HG02763 (cell line): Measurements from ENCODE around the gene TREX2.
A peak's percentile ranks its signal among the peaks of the same experiment; 100 is the strongest.

Experiments
- ATAC-seq: cut with Tn5 transposase; IDR thresholded peaks from one replicate; pipeline ENCODE4 v1.9.1; 2021; ENCODE audit warnings: mild to moderate bottlenecking, moderate library complexity; ENCODE audit not compliant: unreplicated experiment

The TREX2 gene

DNA sequence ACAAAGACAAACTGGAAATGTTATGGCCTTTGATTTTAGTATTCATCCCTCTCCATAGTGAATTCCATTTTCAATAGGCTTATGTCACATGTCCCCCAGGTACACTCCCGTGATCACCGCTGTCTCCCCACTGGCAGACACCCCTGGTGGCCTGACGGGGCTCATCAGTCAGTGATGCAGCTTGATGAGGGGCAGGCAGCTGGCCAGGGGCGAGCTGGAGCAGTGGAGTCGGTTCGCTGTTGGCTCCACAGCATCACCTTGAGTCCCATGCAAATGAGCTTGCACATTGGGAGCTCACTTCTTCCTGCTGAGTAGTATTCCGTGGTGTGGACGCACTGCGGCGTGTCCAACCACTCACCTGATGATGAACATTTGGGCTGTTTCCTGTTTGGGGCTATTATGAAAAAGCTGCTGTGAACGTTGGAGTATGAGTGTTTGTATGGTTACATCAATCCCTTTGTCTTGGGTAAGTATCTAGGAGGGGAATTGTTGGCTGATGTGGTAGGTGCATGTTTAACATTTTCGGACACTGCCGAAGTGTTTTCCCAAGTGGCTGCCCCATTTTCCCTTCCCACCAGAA lies 5.2 kb downstream of the TREX2 start:
- no peak for ATAC-seq

GRCh38 chrX:153439977-153440376 lies 5.9 kb downstream of the TREX2 start:
- no peak for ATAC-seq

- no peak for ATAC-seq
Measured at GRCh38 chrX:153438532-153438931, 7.3 kb downstream of the TREX2 start.

GRCh38 chrX:153435845-153436244 lies 10.0 kb downstream of the TREX2 start:
- ATAC-seq, result no peak

DNA sequence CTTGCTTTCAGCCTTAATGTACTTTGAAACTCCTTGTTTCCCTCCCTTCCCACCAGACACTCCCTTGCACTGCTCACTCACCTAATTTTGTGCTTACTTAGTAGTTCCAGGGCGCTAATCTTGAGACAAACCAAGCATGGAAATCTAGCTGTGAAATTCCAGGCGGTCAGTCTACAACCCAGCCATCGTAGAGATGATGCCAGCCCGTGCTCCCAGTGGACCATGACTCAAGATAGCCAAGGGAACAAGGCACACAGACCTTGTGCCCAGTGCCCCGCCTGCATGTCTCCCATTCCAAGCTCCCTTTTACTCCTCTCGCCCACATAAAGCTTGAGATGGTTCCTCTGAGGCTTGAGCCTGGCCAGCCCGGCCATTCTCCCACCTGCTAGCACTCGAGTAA lies 11.1 kb downstream of the TREX2 start:
- no peak for ATAC-seq

DNA sequence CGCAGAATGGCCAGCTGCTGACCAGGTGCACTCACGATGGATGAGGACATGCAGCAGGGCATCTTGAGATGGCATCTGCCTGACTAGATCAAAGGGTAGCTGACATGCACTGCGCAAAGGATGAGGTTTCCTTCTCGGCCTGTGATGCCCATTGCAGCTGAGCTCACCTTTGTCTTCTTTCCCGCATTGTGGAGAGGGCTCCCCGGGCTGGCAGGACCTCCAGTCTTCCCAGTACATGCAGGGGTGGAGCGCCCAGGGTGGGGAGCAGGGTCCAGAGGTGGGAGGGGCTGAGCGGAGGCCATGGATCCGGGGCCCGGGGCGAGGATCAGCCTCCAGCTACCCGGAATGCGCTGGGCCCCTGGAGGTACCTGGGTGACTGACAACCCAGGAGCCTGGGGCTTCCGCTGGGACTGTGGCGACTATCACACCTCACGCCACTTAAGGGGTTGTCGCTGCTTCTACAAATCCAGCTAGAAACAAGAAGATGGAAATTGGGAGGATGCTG lies 12.0 kb downstream of the TREX2 start:
- ATAC-seq, result no peak

- no peak for ATAC-seq
Measured at GRCh38 chrX:153433161-153433680, 12.6 kb downstream of the TREX2 start.

GRCh38 chrX:153430796-153431195 lies 15.1 kb downstream of the TREX2 start:
- ATAC-seq, result no peak

GRCh38 chrX:153426204-153426603 lies 19.7 kb downstream of the TREX2 start:
- no peak for ATAC-seq

- ATAC-seq, result no peak
Measured at GRCh38 chrX:153423652-153424051, 22.2 kb downstream of the TREX2 start.

DNA sequence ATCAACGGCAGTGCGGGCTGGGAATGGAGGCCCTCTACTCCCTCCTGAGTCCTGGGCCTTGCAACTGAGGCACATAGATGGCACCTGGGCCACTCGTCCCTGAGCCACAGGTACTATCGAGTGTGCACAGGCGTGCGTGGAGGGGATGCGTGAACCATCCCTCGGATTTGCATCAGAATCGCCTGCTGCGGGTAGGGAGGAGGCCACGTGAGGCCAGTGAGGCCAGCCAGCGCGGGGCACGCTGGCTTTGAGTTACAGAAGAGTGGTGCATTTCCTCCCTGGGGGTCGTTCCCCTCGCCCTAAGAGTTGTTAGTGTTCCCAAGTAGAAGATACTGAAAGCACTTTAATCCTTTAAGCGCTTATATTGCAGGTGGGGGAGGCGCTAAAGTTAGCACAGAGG lies 24.0 kb downstream of the TREX2 start:
- ATAC-seq, result no peak

DNA sequence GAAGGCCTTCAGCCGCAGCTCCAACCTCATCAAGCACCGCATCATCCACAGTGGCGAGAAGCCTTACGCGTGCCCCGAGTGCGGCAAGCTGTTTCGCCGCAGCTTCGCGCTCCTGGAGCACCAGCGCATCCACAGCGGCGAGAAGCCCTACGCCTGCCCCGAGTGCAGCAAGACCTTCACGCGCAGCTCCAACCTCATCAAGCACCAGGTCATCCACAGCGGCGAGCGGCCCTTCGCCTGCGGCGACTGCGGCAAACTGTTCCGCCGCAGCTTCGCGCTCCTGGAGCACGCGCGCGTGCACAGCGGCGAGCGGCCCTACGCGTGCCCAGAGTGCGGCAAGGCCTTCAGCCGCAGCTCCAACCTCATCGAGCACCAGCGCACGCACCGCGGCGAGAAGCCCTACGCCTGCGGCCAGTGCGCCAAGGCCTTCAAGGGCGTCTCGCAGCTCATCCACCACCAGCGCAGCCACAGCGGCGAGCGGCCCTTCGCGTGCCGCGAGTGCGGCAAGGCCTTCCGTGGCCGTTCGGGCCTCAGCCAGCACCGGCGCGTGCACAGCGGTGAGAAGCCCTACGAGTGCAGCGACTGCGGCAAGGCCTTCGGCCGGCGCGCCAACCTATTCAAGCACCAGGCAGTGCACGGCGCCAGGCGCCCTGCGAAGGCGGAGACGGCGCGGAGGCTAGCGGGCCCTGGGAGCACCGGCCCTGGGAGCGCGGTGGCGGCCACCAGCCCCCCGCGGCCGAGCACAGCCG lies 24.8 kb downstream of the TREX2 start:
- ATAC-seq, result no peak

DNA sequence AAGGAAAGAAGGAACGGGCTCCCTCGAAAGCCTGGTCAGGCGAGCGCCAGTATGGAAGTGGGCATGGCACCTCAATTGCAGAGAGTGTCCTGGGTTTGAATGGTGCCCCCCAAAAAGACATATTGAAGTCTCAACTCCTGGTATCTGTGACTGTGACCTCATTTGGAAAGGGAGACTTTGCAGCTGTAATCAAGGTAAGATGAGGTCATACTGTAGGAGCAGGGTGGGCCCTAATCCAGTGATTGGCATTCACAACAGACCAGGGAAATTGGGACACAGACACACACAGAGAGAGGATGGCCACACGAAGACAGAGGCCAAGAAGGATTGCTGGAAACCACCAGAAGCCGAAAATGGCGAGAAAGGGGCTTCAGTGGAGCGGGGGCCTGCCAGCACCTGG lies 28.2 kb downstream of the TREX2 start:
- no peak for ATAC-seq

GRCh38 chrX:153416781-153417450 lies 28.9 kb downstream of the TREX2 start:
- ATAC-seq, result no peak

DNA sequence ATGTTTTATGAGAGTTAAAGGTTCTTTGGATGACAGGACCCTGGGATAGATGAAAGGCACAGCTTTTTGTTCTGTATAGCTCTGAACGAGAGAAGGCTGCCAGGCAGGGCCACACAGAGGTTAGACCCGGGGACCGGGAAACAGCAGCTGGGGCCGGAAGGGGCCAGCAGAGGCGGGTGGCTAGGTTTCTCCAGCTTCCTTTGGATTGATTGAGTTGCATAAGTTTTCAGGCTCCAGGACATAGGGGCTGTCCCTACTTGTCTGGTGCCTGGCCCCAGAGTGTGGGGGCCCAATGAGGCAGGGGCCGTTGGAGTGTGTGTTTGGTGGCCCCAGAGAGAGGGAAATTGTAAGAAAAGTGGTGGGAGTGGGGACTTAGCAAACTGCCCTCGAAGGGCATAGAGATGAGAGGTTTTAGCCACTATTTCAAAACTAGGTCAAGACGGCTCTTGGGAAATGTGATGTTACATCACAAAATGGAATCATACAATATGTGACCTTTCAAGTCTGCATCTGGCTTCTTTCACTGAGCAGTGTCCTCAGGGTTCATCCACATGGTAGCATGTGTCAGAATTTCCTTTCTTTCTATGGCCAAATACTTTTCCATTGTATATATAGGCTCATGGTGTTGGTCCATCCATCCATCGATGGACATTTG lies 30.9 kb downstream of the TREX2 start:
- no peak for ATAC-seq

DNA sequence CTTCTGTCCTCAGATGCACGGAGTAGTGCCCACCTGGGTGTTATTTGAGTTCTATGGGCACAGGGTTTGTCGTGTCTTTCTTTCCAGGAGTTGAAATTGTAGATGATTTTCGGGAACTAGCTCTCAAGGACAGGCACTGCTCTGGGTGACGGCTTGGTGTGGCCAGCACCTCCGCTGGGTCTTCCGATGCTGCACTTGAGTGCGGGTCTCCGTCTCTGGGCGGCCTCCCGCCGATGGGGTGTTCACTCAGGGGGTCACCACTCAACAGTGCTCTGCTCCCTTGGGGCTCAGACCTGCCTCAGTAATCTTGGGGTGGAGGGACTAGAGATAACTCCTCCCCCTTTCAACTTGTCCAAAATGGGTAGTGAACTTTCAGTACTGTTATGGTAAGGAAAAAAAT lies 32.1 kb downstream of the TREX2 start:
- no peak for ATAC-seq

DNA sequence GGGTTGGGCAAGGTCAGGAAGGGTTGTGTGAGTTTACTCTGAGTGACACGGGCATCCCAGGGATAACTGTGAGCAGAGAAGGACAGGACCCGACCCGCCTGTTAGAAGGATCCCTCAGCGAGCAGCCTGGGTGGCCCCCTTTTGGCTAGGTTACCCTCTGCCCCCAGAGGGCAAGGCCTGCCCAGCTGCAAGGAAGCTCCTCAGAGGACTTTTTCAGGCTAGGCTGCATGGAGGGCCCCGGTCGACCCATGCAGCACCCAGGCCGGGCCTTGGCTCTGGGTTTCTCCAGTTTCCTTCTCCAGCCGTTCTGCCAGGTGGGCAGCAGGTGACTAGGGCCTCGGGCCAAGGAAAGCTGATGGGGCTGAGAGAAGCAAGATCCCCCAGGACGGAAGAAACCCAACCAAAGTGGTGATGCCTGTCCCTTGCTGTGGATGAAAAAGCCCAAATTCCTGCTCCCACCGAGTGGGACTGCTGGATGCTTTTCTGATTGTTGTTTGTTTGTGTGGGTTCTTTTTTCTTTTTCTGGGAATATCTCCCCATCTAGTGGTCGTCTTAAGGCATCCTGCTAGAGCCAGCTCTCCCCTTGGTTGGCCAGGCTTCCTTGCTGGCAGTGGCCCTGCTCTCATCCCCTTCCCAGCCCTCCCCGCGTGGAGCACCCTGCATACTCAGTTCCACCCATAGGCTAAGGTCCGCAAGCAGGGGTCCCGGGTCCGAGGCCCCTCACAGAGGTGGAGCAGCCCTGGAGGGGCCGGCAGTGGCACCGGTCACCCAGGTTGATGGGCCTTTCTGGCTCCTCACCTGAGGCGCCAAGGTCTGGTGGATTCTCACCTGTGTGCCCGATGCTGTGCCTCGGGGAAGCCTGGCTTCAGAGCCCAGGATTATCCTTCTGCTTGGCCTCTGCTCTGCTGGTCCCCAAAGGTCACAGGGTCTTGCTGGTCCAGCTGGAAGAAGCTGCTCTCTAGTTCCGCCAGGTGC lies 32.8 kb downstream of the TREX2 start:
- ATAC-seq, result no peak

- no peak for ATAC-seq
Measured at GRCh38 chrX:153411988-153412574, 33.8 kb downstream of the TREX2 start.

DNA sequence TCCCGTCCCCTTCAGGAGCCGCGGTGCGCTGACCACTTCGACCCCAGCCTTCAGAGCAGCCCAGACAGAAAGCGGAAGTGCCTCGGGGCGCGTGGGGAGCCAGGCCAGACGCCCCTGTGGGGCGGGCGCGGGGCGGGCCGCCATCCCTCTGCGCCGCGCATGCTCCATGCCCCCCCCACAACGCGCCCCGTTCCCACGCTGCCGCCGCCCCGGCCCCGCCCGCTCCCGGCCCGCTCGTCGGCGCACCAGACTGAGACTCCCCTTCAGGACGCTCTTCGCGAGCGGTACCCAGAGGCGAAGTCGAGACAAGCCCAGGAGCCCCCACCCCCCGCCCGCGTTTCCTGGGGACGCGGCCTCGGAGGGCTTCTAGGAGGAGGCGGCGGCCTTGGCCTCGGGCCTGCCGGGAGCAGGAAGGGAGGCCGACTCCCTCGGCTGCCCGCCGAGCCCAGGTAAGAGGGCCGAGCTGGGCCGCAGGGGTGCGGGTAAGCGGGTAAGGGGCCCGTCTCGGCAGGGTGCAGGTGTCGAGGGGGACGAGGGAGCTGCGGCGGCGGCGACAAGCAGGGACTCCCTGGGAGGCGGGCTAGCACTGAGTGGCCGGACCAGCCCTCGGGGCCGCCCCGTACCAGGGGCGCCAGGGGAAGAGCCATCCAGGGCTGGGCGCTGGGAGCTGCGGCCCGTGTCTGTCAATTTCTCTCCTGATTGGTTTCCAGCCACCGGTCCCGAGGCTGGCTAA lies 34.4 kb downstream of the TREX2 start, which contains the start of gene ZFP92:
ZFP92 (plus strand) TSS at position 218 of the 733 bp plus-strand sequence. CDS start 6,851 bp downstream, outside the sequence.
- ATAC-seq, result peak; percentile 52
